HG03066 (cell line): ENCODE measurements around the gene HELZ2.

Experiments
- ATAC-seq: cut with Tn5 transposase; IDR thresholded peaks from one replicate; pipeline ENCODE4 v1.9.1; 2021; ENCODE audit warnings: low read depth; ENCODE audit not compliant: unreplicated experiment

Gene HELZ2

DNA sequence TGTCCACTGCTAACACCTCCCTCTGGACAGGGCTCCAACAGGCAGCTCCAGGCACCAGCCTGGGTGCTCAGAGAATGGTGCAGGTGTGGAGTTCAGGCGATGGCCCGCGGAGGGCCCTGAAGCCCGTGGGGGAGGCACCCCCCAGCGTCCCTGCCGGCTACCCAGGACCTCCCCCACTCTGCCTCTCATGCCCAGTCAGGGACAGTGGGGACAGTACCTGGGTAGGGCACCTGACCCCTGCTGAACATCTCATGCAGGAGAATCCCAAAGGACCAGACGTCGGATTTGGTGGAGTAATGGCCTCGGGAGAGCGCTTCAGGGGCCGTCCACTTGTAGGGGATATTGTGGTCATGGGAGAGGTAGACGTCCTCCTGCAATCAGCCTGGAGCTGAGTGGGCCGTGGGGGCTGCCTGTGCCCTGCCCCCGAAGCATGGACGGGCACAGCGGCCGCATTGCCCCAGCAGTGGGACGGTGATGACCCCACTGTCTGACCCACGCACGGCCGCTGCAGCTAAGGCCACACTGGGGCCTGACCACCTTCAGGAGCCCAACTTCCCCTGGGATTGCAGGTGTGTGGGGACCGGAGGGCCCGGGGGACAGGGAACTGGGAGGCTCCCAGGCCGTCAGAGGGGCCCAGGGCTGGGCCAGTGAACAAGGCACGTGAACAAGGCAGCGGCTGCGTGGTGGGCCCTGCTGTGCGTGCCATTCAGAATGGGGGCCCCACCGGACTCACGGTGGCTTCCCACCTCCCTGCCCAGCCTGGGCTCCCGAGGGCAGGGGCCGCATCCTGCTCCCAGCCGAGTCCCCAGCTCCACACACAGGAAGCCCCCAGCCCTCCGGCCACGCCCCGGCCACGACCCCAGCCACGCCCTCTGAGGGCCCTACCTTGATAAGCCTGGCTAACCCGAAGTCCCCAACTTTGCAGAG is 43.9 kb downstream of the HELZ2 start:
- no peak for ATAC-seq

DNA sequence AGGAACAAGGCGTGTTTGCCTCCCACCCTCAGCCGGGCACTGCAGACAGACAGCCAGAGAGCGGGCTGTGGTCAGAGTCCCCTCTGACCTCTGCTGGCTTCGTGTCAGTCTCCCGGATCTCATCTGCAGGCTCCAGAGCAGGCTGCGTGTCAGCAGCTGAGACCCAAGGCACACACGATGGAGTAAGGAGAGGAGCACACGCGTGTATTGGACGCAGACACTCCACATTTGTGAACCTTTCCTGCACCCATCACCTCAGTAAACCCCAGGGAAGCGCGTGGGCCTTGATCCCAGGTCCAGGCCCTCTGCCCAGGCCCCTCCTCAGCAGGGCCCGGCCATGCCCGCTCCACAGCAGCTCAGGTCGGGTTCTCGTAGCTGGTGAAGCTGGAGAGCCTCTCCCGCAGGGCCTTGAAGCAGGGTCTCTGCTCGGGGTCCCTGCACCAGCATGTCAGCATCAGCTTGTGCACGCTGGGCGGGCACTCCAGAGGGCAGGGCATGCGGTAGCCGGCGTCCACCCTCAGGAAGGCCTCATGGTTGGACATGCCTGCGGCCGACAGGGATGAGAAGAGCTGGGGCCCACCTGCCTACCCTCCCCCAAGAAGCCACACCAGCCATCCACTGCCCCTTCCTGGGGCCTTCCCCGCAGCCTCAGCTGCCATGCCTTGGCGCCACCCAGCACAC is 44.7 kb downstream of the HELZ2 start:
- no peak for ATAC-seq

DNA sequence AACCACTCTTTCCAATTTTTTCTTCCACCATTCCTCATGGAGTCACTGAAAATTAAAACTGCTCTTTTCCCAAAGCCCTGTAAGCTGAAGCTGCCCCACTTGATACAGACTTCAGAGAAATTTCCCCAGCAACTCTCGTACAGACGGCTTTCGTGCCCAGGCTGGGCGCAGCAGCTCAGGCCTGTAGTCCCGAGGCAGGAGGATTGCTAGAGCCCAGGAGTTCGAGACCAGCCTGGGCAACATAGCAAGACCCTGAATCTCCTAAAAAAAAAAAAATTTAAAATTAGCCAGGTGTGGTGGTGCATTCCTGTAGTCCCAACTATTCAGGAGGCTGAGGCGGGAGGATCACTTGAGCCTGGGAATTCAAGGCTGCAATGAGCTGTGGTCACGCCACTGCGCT is 46.9 kb downstream of the HELZ2 start:
- no peak for ATAC-seq

DNA sequence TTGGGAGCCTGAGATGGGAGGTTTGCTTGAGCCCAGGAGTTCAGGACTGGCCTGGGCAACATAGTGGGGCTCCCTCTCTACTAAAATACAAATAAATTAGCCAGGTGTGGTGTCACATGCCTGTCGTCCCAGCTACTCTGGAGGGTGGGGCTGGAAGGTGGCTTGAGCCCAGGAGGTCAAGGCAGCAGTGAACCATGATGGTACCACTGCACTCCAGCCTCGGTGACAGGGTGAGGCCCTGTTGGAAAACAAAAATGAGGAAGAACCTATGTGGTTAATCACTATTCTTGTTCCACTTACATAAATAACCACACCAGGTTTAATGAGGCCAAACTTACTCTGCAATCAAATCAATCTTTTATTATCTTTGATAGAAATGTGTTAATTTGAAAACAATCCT is 48.1 kb downstream of the HELZ2 start:
- ATAC-seq = no peak

DNA sequence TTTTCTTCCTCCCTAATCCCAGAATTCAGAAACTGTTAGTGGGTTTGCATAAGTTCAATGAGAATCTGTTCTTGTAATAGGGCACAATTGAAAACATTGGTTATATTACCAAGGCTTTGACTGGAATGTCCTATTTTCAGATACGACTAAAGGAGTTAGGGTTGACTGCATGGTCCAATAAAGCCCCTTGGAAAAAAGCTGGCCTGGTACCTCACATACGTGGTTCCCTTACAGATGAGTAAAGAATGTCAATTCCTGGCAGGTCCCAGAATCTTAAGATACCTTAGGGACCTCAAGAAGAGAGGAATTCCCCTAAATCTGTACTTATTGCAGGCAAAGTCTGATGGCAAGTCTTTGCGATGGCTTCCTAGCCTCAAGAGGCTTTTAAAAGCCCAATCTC is 48.9 kb downstream of the HELZ2 start:
- ATAC-seq = no peak
